GM23338 (cell line): ENCODE data around the gene DSE. TPM values are rescaled to one million over a fixed set of nuclear protein-coding genes. Genes with fewer than 3 reads are reported as not detected.

ENCODE experiments used
- ATAC-seq: fragments of 200-7000 bp; cut with Tn5 transposase; 3 replicates; pipeline ENCODE4 v1.9.1; 2020
- DNase-seq: peaks from one replicate; pipeline ENCODE4 v3.0.0-alpha.2; 2015; ENCODE audit warnings: low spot score
- H2AFZ ChIP-seq: fragments of 200-600 bp; sonication (generic); 2 replicates; pipeline ENCODE4 v1.8.0; 2016; ENCODE audit warnings: antibody characterized with exemption, mild to moderate bottlenecking, moderate library complexity
- H3F3A ChIP-seq: fragments of 200-600 bp; sonication (generic); replicated peaks from 2 replicates; pipeline ENCODE4 v1.8.0; 2017; ENCODE audit warnings: antibody characterized with exemption, mixed run types, low read depth
- H3K27ac ChIP-seq: fragments of 200-600 bp; sonication (generic); 2 replicates; pipeline ENCODE4 v1.6.1; 2016; ENCODE audit warnings: low read depth
- H3K27me3 ChIP-seq: fragments of 200-600 bp; sonication (generic); 2 replicates; pipeline ENCODE4 v1.8.0; 2016; ENCODE audit warnings: mild to moderate bottlenecking, mixed run types, moderate library complexity; ENCODE audit not compliant: insufficient read depth
- H3K36me3 ChIP-seq: fragments of 200-600 bp; sonication (generic); 2 replicates; pipeline ENCODE4 v1.8.0; 2016; ENCODE audit warnings: mild to moderate bottlenecking; ENCODE audit not compliant: insufficient read depth
- H3K4me1 ChIP-seq: fragments of 200-600 bp; sonication (generic); 2 replicates; pipeline ENCODE4 v1.8.0; 2016; ENCODE audit warnings: mild to moderate bottlenecking, moderate library complexity; ENCODE audit not compliant: insufficient read depth
- H3K4me2 ChIP-seq: fragments of 200-600 bp; sonication (generic); 2 replicates; pipeline ENCODE4 v1.7.1; 2017; ENCODE audit warnings: mixed run types
- H3K4me3 ChIP-seq: fragments of 200-600 bp; sonication (generic); 2 replicates; pipeline ENCODE4 v1.6.1; 2016; ENCODE audit warnings: mixed run types
- H3K79me2 ChIP-seq: fragments of 200-600 bp; sonication (generic); replicated peaks from 2 replicates; pipeline ENCODE4 v1.8.0; 2017; ENCODE audit warnings: mild to moderate bottlenecking; ENCODE audit not compliant: insufficient read depth
- H3K9me2 ChIP-seq: fragments of 200-600 bp; sonication (generic); 2 replicates; pipeline ENCODE4 v1.8.0; 2017; ENCODE audit not compliant: insufficient read depth
- H4K20me1 ChIP-seq: fragments of 200-600 bp; sonication (generic); replicated peaks from 2 replicates; pipeline ENCODE4 v1.8.0; 2017; ENCODE audit warnings: mild to moderate bottlenecking; ENCODE audit not compliant: insufficient read depth
- H3K27ac Mint-ChIP-seq: 2 replicates; pipeline ENCODE4 v1.8.0; 2020; ENCODE audit warnings: inconsistent platforms, mild to moderate bottlenecking, moderate library complexity, mixed read lengths
- H3K27me3 Mint-ChIP-seq: 3 replicates; pipeline ENCODE4 v1.8.0; 2022; ENCODE audit warnings: low read depth, mild to moderate bottlenecking, moderate library complexity, mixed read lengths, inconsistent platforms; ENCODE audit not compliant: insufficient read depth, poor library complexity
- H3K36me3 Mint-ChIP-seq: 3 replicates; pipeline ENCODE4 v1.8.0; 2021; ENCODE audit warnings: low read depth, mild to moderate bottlenecking, inconsistent platforms, moderate library complexity, mixed read lengths
- H3K4me1 Mint-ChIP-seq: 3 replicates; pipeline ENCODE4 v1.8.0; 2020; ENCODE audit warnings: mild to moderate bottlenecking, inconsistent platforms, mixed read lengths
- H3K4me3 Mint-ChIP-seq: 3 replicates; pipeline ENCODE4 v1.8.0; 2021; ENCODE audit warnings: moderate library complexity, mild to moderate bottlenecking, inconsistent platforms, mixed read lengths
- H3K9me3 Mint-ChIP-seq: 3 replicates; pipeline ENCODE4 v1.8.0; 2020; ENCODE audit warnings: moderate library complexity, mild to moderate bottlenecking, inconsistent platforms, mixed read lengths
- EZH2 ChIP-seq: fragments of 200-600 bp; sonication (generic); IDR thresholded peaks from one replicate; pipeline ENCODE4 v1.8.0; 2017; ENCODE audit warnings: antibody characterized with exemption, mild to moderate bottlenecking, low read depth; ENCODE audit not compliant: unreplicated experiment
- JUNB ChIP-seq: IDR thresholded peaks from one replicate; pipeline ENCODE4 v1.6.1; 2016; ENCODE audit warnings: antibody characterized with exemption; ENCODE audit not compliant: unreplicated experiment
- NANOG ChIP-seq: IDR thresholded peaks from 2 replicates; pipeline ENCODE4 v1.6.1; 2016; ENCODE audit warnings: antibody characterized with exemption, borderline replicate concordance
- POLR2AphosphoS5 ChIP-seq: IDR thresholded peaks from 2 replicates; pipeline ENCODE4 v1.6.1; 2016; ENCODE audit warnings: antibody characterized with exemption, low read depth
- ZNF114 ChIP-seq: fragments of 250-450 bp; sonication (Bioruptor Pico); IDR thresholded peaks from 2 replicates; pipeline ENCODE4 v1.5.0; 2020; ENCODE audit warnings: mild to moderate bottlenecking, moderate library complexity
- ZNF331 ChIP-seq: fragments of 250-450 bp; sonication (Bioruptor Pico); IDR thresholded peaks from 2 replicates; pipeline ENCODE4 v1.5.0; 2020; ENCODE audit warnings: low read depth, mild to moderate bottlenecking, moderate library complexity
- polyA plus RNA-seq: library from polyadenylated mRNA; unstranded; fragments of >200 nt; fragmentation: Nextera tagmentation; extraction: Ambion mirVana; gene quantifications from 2 replicates; pipeline ENCODE4 v1.2.1, GENCODE V29; 2016
- total RNA-seq: library from RNA; depleted of rRNA; stranded (reverse); fragments of >200 nt; shearing (Covaris generic); gene quantifications from 2 replicates; pipeline ENCODE4 v1.2.3, GENCODE V29; 2014
- TF ChIP-seq, protein P1 (sequence below): fragments of 250-450 bp; sonication (Bioruptor Pico); IDR thresholded peaks from 2 replicates; pipeline ENCODE4 v1.5.0; 2020; ENCODE audit warnings: mild to moderate bottlenecking, moderate library complexity

The DSE gene
- total and polyA plus RNA-seq, 2 experiments from 2014 or later, result 18.8 to 45.2 TPM

DNA sequence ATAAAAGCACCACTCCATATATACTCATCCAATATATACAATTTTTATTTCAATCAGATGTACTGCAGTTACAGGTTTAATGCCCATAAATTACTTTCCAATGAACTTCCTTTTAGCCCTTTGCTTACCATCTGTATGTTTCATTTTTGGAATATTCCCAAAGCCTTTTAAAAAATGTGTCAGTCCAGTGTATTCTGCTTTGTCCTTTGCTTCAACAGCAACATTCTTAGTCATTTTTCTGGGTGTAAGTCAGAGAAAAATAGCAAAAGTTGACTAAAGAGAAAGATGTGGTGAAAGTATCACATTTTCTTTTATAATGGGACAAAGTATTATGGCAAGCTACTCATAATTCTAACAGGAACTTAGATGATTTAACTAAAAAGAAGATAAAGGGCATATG lies 15.2 kb downstream of the DSE start (continued):
- TF ChIP-seq, protein P1, sequence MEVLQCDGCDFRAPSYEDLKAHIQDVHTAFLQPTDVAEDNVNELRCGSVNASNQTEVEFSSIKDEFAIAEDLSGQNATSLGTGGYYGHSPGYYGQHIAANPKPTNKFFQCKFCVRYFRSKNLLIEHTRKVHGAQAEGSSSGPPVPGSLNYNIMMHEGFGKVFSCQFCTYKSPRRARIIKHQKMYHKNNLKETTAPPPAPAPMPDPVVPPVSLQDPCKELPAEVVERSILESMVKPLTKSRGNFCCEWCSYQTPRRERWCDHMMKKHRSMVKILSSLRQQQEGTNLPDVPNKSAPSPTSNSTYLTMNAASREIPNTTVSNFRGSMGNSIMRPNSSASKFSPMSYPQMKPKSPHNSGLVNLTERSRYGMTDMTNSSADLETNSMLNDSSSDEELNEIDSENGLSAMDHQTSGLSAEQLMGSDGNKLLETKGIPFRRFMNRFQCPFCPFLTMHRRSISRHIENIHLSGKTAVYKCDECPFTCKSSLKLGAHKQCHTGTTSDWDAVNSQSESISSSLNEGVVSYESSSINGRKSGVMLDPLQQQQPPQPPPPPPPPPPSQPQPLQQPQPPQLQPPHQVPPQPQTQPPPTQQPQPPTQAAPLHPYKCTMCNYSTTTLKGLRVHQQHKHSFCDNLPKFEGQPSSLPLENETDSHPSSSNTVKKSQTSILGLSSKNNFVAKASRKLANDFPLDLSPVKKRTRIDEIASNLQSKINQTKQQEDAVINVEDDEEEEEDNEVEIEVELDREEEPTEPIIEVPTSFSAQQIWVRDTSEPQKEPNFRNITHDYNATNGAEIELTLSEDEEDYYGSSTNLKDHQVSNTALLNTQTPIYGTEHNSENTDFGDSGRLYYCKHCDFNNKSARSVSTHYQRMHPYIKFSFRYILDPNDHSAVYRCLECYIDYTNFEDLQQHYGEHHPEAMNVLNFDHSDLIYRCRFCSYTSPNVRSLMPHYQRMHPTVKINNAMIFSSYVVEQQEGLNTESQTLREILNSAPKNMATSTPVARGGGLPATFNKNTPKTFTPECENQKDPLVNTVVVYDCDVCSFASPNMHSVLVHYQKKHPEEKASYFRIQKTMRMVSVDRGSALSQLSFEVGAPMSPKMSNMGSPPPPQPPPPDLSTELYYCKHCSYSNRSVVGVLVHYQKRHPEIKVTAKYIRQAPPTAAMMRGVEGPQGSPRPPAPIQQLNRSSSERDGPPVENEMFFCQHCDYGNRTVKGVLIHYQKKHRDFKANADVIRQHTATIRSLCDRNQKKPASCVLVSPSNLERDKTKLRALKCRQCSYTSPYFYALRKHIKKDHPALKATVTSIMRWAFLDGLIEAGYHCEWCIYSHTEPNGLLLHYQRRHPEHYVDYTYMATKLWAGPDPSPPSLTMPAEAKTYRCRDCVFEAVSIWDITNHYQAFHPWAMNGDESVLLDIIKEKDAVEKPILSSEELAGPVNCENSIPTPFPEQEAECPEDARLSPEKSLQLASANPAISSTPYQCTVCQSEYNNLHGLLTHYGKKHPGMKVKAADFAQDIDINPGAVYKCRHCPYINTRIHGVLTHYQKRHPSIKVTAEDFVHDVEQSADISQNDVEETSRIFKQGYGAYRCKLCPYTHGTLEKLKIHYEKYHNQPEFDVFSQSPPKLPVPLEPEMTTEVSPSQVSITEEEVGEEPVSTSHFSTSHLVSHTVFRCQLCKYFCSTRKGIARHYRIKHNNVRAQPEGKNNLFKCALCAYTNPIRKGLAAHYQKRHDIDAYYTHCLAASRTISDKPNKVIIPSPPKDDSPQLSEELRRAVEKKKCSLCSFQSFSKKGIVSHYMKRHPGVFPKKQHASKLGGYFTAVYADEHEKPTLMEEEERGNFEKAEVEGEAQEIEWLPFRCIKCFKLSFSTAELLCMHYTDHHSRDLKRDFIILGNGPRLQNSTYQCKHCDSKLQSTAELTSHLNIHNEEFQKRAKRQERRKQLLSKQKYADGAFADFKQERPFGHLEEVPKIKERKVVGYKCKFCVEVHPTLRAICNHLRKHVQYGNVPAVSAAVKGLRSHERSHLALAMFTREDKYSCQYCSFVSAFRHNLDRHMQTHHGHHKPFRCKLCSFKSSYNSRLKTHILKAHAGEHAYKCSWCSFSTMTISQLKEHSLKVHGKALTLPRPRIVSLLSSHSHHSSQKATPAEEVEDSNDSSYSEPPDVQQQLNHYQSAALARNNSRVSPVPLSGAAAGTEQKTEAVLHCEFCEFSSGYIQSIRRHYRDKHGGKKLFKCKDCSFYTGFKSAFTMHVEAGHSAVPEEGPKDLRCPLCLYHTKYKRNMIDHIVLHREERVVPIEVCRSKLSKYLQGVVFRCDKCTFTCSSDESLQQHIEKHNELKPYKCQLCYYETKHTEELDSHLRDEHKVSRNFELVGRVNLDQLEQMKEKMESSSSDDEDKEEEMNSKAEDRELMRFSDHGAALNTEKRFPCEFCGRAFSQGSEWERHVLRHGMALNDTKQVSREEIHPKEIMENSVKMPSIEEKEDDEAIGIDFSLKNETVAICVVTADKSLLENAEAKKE (CRISPR knock-in tag), result no peak
- TF ChIP-seq POLR2AphosphoS5 (no peak), EZH2 (no peak)

DNA sequence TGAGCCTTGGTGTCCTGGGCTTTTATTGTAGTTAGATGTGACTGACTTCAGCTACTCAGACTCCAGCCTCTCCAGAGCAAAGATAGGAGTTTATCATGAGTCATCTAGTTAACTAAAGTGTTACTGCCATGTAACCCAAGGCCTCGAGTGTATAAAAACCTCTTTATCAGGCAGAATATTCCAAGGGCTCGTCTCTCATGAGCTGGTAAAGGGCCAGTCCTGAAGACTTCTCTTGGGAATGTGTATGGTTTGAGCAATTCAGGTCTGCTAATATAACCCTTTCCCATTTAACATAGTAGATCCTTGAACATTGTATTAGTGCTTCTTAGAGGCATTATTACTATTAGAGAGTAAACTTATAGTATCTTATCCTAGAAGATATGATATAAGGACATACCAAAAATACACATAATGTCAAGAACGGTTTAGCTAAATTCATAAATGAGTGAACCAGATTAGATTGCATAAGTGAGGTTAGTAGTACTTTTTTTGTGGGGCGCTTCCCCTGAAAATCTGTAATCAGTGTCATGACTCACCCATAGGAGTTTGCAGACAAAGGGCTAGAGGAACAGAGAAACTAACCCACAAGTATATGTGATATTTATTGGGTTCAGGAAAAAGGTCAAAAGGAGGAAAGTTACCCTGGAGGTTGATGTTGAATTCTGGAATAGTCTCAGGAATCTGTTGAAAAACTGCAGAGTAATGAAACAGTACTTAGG lies 16.0 kb downstream of the DSE start:
- Mint-ChIP-seq H3K4me1 (peaks cover 38% of the 10 kb centered on the region), H3K36me3 (no peaks in the 10 kb centered on the region), H3K9me3 (no peaks in the 10 kb centered on the region), H3K27me3 (peaks cover 3% of the 10 kb centered on the region), H3K4me3 (no peak overlapping the region), H3K27ac (peak overlapping the region; percentile 5; the same call in 1 of the 2 replicates)
- Histone ChIP-seq H3K4me2 (no peak overlapping the region), H3K9me2 (no peaks in the 10 kb centered on the region), H4K20me1 (peaks cover 5% of the 10 kb centered on the region), H3K4me3 (no peak overlapping the region), H3K27ac (no peak overlapping the region), H3K36me3 (no peaks in the 10 kb centered on the region), H3K27me3 (no peaks in the 10 kb centered on the region), H3K4me1 (peaks cover 20% of the 10 kb centered on the region), H3F3A (no peaks in the 10 kb centered on the region), H2AFZ (no peak overlapping the region), H3K79me2 (peaks cover 87% of the 10 kb centered on the region)
- TF ChIP-seq ZNF114 (CRISPR knock-in tag), result no peak
- no peak for TF ChIP-seq ZNF331
- TF ChIP-seq, protein P1 (CRISPR knock-in tag), result no peak
- no peak for TF ChIP-seq POLR2AphosphoS5
- TF ChIP-seq JUNB, result no peak
- TF ChIP-seq NANOG, result no peak
- DNase-seq, result no peak
- no peak for ATAC-seq
